ENCODE data around the gene WASHC3.

Gene WASHC3

DNA sequence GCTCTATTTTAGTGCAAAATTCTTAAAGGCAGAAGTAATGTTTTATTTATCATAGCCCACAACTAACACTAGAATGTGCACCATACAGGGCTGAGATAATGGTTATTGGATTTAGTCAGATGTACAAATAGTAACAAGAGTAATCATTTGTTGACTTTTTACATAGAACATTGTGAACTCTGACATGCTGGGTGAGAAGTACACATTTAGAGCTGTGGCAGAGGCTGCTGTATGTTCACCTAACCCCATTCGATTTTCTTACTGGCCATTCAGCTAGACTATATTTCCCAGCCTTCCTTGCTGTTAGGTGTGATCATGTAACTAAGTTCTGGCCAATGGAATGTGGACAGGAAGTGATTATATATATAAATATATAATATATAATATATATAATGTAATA, 95.3 kb downstream of the WASHC3 start:
- Histone ChIP-seq H3K4me3 (ENCODE audit: severe bottlenecking) (no peak overlapping the region), H3K9me3 (ENCODE audit: severe bottlenecking) (no peaks in the 10 kb centered on the region), H3K36me3 (ENCODE audit: low read depth) (no peaks in the 10 kb centered on the region), H3K27me3 (ENCODE audit: insufficient read depth, poor library complexity, severe bottlenecking) (no peaks in the 10 kb centered on the region), H3K27ac (ENCODE audit: poor library complexity, severe bottlenecking) (no peak overlapping the region), H3K4me1 (ENCODE audit: insufficient read depth, poor library complexity, severe bottlenecking) (no peaks in the 10 kb centered on the region)
- TF ChIP-seq, protein P1, sequence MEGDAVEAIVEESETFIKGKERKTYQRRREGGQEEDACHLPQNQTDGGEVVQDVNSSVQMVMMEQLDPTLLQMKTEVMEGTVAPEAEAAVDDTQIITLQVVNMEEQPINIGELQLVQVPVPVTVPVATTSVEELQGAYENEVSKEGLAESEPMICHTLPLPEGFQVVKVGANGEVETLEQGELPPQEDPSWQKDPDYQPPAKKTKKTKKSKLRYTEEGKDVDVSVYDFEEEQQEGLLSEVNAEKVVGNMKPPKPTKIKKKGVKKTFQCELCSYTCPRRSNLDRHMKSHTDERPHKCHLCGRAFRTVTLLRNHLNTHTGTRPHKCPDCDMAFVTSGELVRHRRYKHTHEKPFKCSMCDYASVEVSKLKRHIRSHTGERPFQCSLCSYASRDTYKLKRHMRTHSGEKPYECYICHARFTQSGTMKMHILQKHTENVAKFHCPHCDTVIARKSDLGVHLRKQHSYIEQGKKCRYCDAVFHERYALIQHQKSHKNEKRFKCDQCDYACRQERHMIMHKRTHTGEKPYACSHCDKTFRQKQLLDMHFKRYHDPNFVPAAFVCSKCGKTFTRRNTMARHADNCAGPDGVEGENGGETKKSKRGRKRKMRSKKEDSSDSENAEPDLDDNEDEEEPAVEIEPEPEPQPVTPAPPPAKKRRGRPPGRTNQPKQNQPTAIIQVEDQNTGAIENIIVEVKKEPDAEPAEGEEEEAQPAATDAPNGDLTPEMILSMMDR (IDR thresholded peaks at IDR 0.05; ENCODE audit: poor library complexity, severe bottlenecking), result no peak
- ATAC-seq (ENCODE audit: low read depth) (no peak), DNase-seq (ENCODE audit: low spot score) (no peak)

DNA sequence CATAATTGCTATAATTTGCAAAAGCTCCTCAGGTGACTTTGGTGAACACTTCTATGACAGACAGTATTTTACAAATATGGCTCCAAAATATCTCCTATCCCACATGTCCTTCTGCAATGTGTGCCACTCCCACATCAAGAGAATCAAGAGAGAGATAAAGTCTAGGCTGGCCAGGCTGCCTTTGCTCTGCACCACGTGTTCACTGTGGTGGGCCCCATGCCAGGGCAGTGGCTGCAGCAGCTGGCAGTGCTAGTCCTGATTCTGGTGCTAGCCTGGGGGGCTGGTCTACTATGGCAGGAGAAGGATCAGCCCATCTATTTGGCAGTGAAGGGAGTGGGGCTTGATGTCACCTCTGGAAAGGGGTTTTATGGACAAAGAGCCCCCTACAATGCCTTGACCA, 98.1 kb downstream of the WASHC3 start:
- ATAC-seq (ENCODE audit: low read depth) (no peak), DNase-seq (ENCODE audit: low spot score) (no peak)
- Histone ChIP-seq H3K4me3 (ENCODE audit: severe bottlenecking) (no peak overlapping the region), H3K36me3 (ENCODE audit: low read depth) (no peaks in the 10 kb centered on the region), H3K27ac (ENCODE audit: poor library complexity, severe bottlenecking) (no peak overlapping the region), H3K27me3 (ENCODE audit: insufficient read depth, poor library complexity, severe bottlenecking) (no peaks in the 10 kb centered on the region), H3K9me3 (ENCODE audit: severe bottlenecking) (no peaks in the 10 kb centered on the region), H3K4me1 (ENCODE audit: insufficient read depth, poor library complexity, severe bottlenecking) (no peaks in the 10 kb centered on the region)
- TF ChIP-seq, protein P1 (IDR thresholded peaks at IDR 0.05; ENCODE audit: poor library complexity, severe bottlenecking), result no peak
